GM21423 (cell line): ENCODE measurements around the gene ZNF385B.
"Not testable (repeated sequence)": the region's sequence is repeated elsewhere in the genome, so short reads cannot be mapped to it uniquely, and the experiment has no call there.

Experiments used
- ATAC-seq: cut with Tn5 transposase; IDR thresholded peaks from one replicate; pipeline ENCODE4 v1.9.1; 2021; ENCODE audit warnings: mild to moderate bottlenecking, moderate library complexity; ENCODE audit not compliant: unreplicated experiment

ZNF385B gene

GRCh38 chr2:179645047-179645446 lies 216.4 kb downstream of the ZNF385B start:
- no peak for ATAC-seq

- no peak for ATAC-seq
Measured at GRCh38 chr2:179642462-179642861, 218.9 kb downstream of the ZNF385B start.

GRCh38 chr2:179636995-179637394 lies 224.4 kb downstream of the ZNF385B start:
- ATAC-seq: no peak

- no peak for ATAC-seq
Measured at GRCh38 chr2:179636100-179636980, 225.1 kb downstream of the ZNF385B start.

- not testable (repeated sequence) for ATAC-seq
Measured at GRCh38 chr2:179631769-179632385, 229.5 kb downstream of the ZNF385B start.

GRCh38 chr2:179629776-179630175 lies 231.6 kb downstream of the ZNF385B start:
- not testable (repeated sequence) for ATAC-seq

- ATAC-seq: no peak
Measured at GRCh38 chr2:179626261-179626660, 235.2 kb downstream of the ZNF385B start.

- ATAC-seq: no peak
Measured at GRCh38 chr2:179622635-179623300, 238.6 kb downstream of the ZNF385B start.

- ATAC-seq: no peak
Measured at GRCh38 chr2:179622112-179622511, 239.3 kb downstream of the ZNF385B start.

- no peak for ATAC-seq
Measured at GRCh38 chr2:179619947-179620467, 241.4 kb downstream of the ZNF385B start.

- ATAC-seq: no peak
Measured at GRCh38 chr2:179614121-179614520, 247.3 kb downstream of the ZNF385B start.

- no peak for ATAC-seq
Measured at GRCh38 chr2:179613701-179614100, 247.7 kb downstream of the ZNF385B start.

GRCh38 chr2:179613299-179613651 lies 248.1 kb downstream of the ZNF385B start:
- no peak for ATAC-seq

GRCh38 chr2:179612591-179613298 lies 248.7 kb downstream of the ZNF385B start:
- ATAC-seq: no peak

- no peak for ATAC-seq
Measured at GRCh38 chr2:179612108-179612507, 249.3 kb downstream of the ZNF385B start.

GRCh38 chr2:179606141-179606540 lies 255.3 kb downstream of the ZNF385B start:
- no peak for ATAC-seq

- ATAC-seq: no peak
Measured at GRCh38 chr2:179605341-179605740, 256.1 kb downstream of the ZNF385B start.

- no peak for ATAC-seq
Measured at GRCh38 chr2:179604598-179604997, 256.8 kb downstream of the ZNF385B start.

GRCh38 chr2:179602452-179602851 lies 259.0 kb downstream of the ZNF385B start:
- ATAC-seq: no peak

GRCh38 chr2:179596018-179596417 lies 265.4 kb downstream of the ZNF385B start:
- no peak for ATAC-seq

- no peak for ATAC-seq
Measured at GRCh38 chr2:179595284-179595683, 266.1 kb downstream of the ZNF385B start.
